ENCODE data around the gene FLNA. TPM values are rescaled to one million over a fixed set of nuclear protein-coding genes. Genes with fewer than 3 reads are reported as not detected.
A peak's percentile ranks its signal among the peaks of the same experiment; 100 is the strongest.

The FLNA gene
- polyA plus RNA-seq, 1 donor: 304 TPM

- peak; percentile 64 for DNase-seq
Measured at GRCh38 chrX:154373340-154374306, 811 bp downstream of the FLNA start.

- DNase-seq: no peak
Measured at GRCh38 chrX:154372612-154373022, 1.8 kb downstream of the FLNA start.

GRCh38 chrX:154371789-154372300 is 2.6 kb downstream of the FLNA start:
- DNase-seq: no peak

GRCh38 chrX:154371017-154371788 is 3.2 kb downstream of the FLNA start:
- DNase-seq: peak; percentile 89

GRCh38 chrX:154370300-154371016 is 4.0 kb downstream of the FLNA start:
- DNase-seq: peak; percentile 51

GRCh38 chrX:154369449-154370299 is 4.8 kb downstream of the FLNA start:
- peak; percentile 84 for DNase-seq

- peak; percentile 51 for DNase-seq
Measured at GRCh38 chrX:154368630-154369448, 5.6 kb downstream of the FLNA start.

GRCh38 chrX:154367474-154368308 is 6.7 kb downstream of the FLNA start:
- no peak for DNase-seq

- no peak for DNase-seq
Measured at GRCh38 chrX:154366666-154367055, 7.8 kb downstream of the FLNA start.

- DNase-seq: no peak
Measured at GRCh38 chrX:154365997-154366665, 8.3 kb downstream of the FLNA start.

- no peak for DNase-seq
Measured at GRCh38 chrX:154365052-154365600, 9.3 kb downstream of the FLNA start.

GRCh38 chrX:154363706-154364439 is 10.6 kb downstream of the FLNA start:
- no peak for DNase-seq

- no peak for DNase-seq
Measured at GRCh38 chrX:154362085-154362742, 12.2 kb downstream of the FLNA start.

- DNase-seq: no peak
Measured at GRCh38 chrX:154360155-154360713, 14.2 kb downstream of the FLNA start.

- DNase-seq: no peak
Measured at GRCh38 chrX:154359362-154360154, 14.9 kb downstream of the FLNA start.

GRCh38 chrX:154358829-154359228 is 15.6 kb downstream of the FLNA start:
- DNase-seq: no peak

Data from hindlimb muscle (tissue), 1 donor.